Stimulated activated CD4-positive, alpha-beta T cell treated with anti-CD3 and anti-CD28 coated beads, TNF-alpha, amount 100 ng/mL, for 24 hours (primary cell): Measurements from ENCODE around the gene NHEJ1.
A peak's percentile ranks its signal among the peaks of the same experiment; 100 is the strongest.

ENCODE experiments used
- DNase-seq, 3 experiments: peaks; one replicate each; pipeline ENCODE4 v3.0.0-alpha.2; 2020; ENCODE audit warnings: low read depth in 3 of 3

NHEJ1 gene

DNA sequence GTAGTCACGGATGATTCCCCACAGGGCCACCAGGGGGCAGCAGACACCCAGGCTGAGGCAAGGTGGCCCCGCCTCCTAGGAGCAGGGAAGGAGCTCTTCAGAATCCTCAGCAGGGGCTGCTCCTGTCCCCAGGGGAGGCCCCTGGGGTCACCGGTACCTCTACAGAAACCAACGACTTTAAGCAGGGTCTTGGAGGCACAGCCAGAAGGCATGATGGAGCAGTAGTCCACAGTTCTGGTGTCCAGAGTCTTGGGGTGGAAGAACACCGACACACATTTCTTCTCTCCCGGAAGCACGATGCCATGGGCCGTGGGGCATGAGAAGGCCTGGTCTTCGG, 130.8 kb downstream of the NHEJ1 start:
- peak; percentile 55 to 75 (median 59) for DNase-seq

DNA sequence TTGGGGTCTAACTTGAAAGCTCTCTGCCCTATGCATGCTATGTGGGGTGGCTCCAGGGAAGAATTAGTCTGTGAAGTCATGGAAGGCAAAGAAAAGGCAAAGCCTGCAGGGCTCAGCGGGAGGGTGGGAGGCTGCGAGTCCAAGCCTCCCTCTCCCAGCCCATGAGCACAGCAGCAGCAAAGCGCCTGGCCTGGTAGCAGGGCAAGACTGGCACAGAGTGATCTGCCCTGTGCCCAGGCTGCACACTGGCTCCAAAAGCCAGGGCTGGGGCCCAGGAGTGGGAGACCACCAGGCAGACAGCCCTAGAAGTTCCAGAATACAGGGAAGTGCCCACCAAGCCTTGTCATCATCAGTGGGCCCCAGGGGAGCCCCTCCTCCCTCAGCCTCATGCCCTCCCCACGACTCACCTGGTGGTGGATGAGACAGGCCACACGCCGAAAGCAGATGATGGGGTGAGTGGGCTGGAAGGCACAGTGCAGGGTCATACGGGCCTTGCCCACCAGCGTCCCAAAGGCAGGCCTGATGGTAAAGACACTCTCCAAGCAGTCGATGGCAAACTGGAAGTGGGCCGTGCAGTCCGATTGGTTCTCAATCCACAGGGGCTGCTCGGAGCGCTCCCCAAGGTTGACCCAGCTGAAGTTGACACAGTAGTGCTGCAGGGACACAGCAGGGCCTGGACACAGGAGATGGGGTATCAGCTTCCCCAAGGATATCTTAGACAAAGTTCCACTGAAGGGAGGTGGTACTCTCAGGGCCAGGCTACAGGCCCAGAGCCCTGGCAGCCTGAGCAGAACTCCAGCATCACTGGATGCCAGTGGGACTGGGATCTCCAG, 131.4 kb downstream of the NHEJ1 start:
- no peak for DNase-seq

DNA sequence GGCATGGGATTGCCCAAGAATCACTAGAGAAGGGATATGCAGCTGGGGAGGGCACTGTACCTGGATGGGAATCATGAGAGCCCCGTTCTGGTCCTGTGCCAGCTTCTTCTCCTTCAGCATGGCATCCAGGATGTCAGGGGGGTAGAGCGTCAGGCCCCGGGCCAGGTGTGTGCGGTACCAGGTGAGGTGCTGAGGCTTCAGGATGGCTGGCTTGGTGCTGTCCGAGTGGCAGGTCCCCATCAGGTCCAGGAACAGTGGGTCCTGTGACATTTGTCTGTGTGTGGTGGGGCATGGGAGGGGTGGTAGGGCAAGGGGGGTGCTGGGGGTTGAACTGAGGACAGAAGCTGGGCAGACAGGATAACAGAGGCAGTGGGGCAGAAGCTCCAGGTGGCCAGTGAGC, 132.5 kb downstream of the NHEJ1 start:
- DNase-seq, result no peak

DNA sequence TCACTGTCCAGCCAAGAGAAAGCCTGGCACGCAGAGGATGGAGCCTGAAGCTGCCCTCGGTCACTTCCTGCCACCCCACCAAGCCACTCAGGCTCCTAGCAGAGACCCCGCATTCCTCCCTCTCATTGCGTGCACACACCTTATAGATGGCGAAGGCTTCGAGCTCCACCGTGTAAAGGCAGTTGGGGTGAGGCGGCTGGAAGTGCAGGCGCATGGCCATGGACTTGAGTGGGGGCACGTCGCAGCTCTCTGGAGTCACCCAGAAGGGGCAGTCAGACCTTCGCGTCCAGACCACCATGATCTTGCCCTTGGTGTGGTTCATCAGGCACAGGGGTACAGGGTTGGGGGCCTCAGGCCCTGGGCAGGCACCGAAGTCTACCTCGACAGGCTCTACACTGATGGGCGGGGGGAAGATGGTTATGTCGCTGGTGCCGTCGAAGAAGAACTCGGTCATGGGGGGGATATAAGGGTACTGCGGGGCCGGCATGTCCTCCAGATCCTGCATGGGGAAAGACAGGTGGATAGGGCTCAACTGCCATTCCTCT, 133.0 kb downstream of the NHEJ1 start:
- no peak for DNase-seq

DNA sequence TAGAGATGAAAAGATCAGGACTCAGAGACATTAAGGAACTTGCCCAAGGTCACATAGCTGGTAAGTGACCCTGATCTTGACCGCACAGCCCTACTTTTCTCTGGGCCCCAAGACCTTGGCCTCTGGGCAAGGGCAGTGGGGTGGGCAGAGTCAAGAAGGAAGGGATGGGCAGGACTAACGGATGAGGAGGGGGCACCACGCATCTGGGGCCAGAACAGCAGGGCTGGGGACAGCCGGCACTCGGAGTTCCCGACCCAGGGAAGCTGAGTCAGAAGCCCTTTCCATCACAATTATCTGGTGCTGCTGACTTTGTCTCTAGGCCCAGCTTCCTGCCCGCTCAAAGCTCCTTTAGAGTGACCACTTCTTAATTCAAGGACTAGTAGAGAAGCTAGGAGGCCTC, 133.7 kb downstream of the NHEJ1 start:
- DNase-seq, result no peak

DNA sequence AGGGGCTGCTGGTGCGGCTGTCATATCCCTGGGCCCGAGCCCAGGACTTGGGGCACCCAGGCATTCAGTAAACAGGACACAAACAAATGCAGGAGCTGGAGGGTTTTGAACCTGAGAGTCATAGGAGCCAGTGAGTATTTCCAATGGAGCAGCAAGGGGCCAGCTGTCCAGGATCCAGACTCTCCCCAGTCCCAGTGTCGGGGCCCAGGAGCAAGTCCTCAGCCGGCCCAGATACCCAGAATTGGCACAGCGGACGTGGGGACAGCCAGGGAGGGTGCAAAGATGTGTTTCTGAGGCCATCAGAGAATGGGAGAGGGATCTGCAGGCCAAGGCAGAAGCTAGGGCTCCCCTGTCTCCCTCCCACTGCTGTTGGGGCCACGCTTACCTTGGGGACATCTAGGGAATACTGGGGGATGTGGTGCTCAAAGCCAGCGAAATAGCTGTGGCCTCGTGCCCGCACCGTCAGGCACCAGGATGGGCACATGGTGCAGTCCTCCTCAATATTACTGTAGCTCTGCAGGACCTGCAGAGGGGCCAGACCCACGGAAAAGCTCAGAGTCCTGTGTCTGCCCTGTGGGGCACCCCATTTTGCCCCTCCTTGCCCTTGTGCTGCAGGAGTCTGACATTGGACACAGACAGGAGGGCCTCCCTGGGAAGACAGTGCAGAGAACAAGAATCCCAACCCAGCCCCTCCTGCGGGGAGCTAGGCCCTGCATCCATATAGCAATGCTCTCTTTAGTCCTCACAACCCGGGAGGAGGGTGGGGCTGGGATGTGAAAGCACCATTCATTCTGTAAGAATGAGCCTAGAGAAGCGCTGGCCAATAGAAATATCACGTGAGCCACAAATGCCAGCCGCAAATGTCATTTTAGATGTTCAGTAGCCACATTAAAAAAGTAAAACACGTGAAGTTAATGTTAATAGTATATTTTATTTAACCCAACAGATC, 134.7 kb downstream of the NHEJ1 start:
- no peak for DNase-seq
